ENCODE measurements around the gene FRMPD4.

FRMPD4 gene

DNA sequence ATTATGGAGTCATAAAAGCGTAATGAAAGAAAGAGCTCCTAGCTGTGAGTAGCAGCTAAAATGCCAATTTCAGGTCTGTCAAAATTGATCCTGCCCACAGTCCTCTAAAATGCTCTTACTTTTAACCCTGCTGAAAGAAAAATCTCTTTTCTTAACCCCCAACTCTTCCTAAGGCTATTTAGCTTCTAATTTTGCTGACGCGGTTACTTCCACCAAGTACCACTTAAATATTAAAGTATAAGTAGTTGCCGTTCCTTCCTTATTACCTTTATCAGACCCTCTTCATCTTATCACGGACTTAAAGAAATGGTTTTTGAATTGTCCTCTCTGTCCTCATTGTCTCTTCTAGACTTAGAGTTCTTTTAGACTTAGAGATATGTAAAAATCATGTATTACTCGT lies 272.2 kb downstream of the FRMPD4 start:
- Histone ChIP-seq H3K4me1 (ENCODE audit: insufficient read depth, low read length) (no peaks in the 10 kb centered on the region), H3K9me3 (ENCODE audit: low read length) (no peaks in the 10 kb centered on the region), H3K9ac (ENCODE audit: low read length) (no peak overlapping the region), H3K36me3 (ENCODE audit: insufficient read depth, low read length) (no peaks in the 10 kb centered on the region), H3K4me3 (ENCODE audit: low read depth in 1 of 2, low read length in 2 of 2) (no peak overlapping the region), H3K27ac (ENCODE audit: low read depth, low read length) (no peak overlapping the region), H3K27me3 (ENCODE audit: control insufficient read depth in 1 of 2, insufficient read depth in 2 of 2, low read length in 2 of 2) (no peaks in the 10 kb centered on the region)

DNA sequence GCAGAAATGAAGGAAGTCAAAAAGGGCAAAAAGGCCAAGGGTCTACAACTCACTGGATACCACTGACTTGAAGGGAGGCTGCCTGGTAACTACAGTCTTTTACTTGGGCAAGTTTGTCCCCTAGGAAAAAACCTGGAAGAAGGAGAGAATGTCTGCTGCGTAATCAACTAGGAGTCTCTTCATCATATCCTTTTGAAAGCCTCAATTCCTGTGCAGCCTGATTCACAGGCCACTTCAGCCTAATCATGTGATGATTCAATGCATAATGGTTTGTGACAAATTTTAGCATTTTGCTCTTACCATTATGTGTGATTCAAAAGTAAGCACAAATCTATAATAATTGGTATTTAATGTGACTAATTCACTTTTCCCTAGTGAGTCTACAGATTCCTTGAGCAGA lies 273.6 kb downstream of the FRMPD4 start:
- no peak overlapping the region for H3K4me3 ChIP-seq (ENCODE audit: low read depth in 1 of 2, low read length in 2 of 2)
- no peak overlapping the region for H3K27ac ChIP-seq (ENCODE audit: low read depth, low read length)
- H3K27me3 ChIP-seq (ENCODE audit: control insufficient read depth in 1 of 2, insufficient read depth in 2 of 2, low read length in 2 of 2) = no peaks in the 10 kb centered on the region
- H3K36me3 ChIP-seq (ENCODE audit: insufficient read depth, low read length) = no peaks in the 10 kb centered on the region
- H3K9me3 ChIP-seq (ENCODE audit: low read length) = no peaks in the 10 kb centered on the region
- no peaks in the 10 kb centered on the region for H3K4me1 ChIP-seq (ENCODE audit: insufficient read depth, low read length)
- no peak overlapping the region for H3K9ac ChIP-seq (ENCODE audit: low read length)

DNA sequence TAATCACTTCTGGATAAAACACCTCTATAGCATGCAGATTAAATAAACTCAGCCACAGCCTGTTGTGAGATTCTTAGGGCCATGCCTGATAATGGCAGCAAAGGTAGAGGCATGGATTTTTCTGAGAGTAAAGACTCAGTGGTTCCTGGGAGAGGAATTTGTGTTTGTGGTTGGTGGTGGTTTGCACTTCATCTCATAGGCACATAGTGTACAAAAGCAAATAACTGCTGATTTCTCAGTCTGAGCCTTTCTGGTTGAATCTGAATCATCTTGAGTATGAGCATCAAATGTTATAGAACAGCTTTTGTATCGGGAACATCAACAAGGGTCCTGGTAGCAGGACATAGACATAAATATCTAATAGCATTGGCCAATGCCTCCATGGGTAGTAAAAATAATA lies 274.3 kb downstream of the FRMPD4 start:
- H3K9ac ChIP-seq (ENCODE audit: low read length) = no peak overlapping the region
- no peak overlapping the region for H3K4me3 ChIP-seq (ENCODE audit: low read depth in 1 of 2, low read length in 2 of 2)
- no peaks in the 10 kb centered on the region for H3K9me3 ChIP-seq (ENCODE audit: low read length)
- no peak overlapping the region for H3K27ac ChIP-seq (ENCODE audit: low read depth, low read length)
- H3K4me1 ChIP-seq (ENCODE audit: insufficient read depth, low read length) = no peaks in the 10 kb centered on the region
- H3K27me3 ChIP-seq (ENCODE audit: control insufficient read depth in 1 of 2, insufficient read depth in 2 of 2, low read length in 2 of 2) = no peaks in the 10 kb centered on the region
- no peaks in the 10 kb centered on the region for H3K36me3 ChIP-seq (ENCODE audit: insufficient read depth, low read length)

DNA sequence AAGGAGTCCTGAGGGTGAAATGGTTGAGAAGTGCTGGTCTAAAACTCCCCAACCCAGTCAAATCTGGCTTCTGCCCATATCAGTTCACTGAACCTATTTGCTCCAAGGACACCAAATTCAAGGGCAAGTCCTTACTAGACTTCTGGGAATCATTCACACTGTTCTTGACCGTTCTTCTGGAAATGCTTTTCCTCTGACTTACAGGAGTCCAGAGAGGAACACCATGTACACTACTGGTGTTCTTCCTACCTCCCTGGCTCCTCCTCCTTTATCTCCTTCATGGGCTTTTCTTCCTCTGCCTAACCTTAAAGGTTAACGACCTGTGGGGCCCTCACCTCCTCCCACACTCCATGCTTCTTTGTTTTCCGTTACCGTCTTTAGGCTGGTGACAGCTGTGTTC lies 281.3 kb downstream of the FRMPD4 start:
- Histone ChIP-seq H3K4me3 (ENCODE audit: low read depth in 1 of 2, low read length in 2 of 2) (no peak overlapping the region), H3K4me1 (ENCODE audit: insufficient read depth, low read length) (no peaks in the 10 kb centered on the region), H3K27ac (ENCODE audit: low read depth, low read length) (no peak overlapping the region), H3K9ac (ENCODE audit: low read length) (no peak overlapping the region), H3K27me3 (ENCODE audit: control insufficient read depth in 1 of 2, insufficient read depth in 2 of 2, low read length in 2 of 2) (no peaks in the 10 kb centered on the region), H3K9me3 (ENCODE audit: low read length) (no peaks in the 10 kb centered on the region), H3K36me3 (ENCODE audit: insufficient read depth, low read length) (no peaks in the 10 kb centered on the region)

DNA sequence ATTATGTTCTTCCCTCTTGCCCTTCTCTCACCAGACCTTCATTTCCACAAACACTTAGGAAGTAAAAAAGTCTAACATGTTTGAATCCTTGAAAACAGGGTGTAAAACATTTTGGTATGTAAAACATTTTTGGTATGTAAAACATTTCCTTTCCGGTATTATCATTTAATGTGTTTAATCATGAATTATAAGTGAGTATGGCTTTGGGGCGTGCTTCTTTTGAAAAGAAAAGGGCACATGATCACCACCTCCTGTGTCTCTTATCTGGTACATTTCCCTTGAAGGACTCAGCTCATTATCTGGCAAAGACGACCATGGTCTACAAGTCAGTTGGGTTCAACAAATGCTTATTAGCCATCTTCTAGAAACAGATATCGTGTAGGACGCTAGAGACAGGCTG lies 283.6 kb downstream of the FRMPD4 start:
- no peak overlapping the region for H3K27ac ChIP-seq (ENCODE audit: low read depth, low read length)
- no peaks in the 10 kb centered on the region for H3K27me3 ChIP-seq (ENCODE audit: control insufficient read depth in 1 of 2, insufficient read depth in 2 of 2, low read length in 2 of 2)
- no peaks in the 10 kb centered on the region for H3K9me3 ChIP-seq (ENCODE audit: low read length)
- H3K36me3 ChIP-seq (ENCODE audit: insufficient read depth, low read length) = no peaks in the 10 kb centered on the region
- no peak overlapping the region for H3K9ac ChIP-seq (ENCODE audit: low read length)
- no peak overlapping the region for H3K4me3 ChIP-seq (ENCODE audit: low read depth in 1 of 2, low read length in 2 of 2)
- no peaks in the 10 kb centered on the region for H3K4me1 ChIP-seq (ENCODE audit: insufficient read depth, low read length)

DNA sequence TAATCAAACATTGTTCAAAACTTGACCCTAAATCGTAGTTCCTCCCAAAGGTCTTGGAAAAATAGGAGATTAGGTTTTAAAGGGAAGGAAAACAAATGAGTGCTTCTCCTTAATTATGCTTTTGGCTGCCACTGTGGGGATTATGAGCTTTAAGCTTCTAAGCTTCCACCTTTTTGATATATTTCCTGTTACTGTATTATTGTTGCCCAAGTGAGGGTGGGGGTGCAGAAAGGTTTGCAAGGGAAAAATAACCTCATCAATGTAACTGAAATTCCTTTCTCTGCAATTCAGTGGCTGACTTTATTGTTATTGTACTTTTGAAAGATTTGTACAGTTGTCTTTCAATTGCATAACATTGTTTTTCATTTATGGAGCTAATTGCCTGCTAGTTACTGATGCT lies 285.1 kb downstream of the FRMPD4 start:
- Histone ChIP-seq H3K36me3 (ENCODE audit: insufficient read depth, low read length) (no peaks in the 10 kb centered on the region), H3K4me1 (ENCODE audit: insufficient read depth, low read length) (no peaks in the 10 kb centered on the region), H3K4me3 (ENCODE audit: low read depth in 1 of 2, low read length in 2 of 2) (no peak overlapping the region), H3K27me3 (ENCODE audit: control insufficient read depth in 1 of 2, insufficient read depth in 2 of 2, low read length in 2 of 2) (no peaks in the 10 kb centered on the region), H3K9ac (ENCODE audit: low read length) (no peak overlapping the region), H3K27ac (ENCODE audit: low read depth, low read length) (no peak overlapping the region), H3K9me3 (ENCODE audit: low read length) (no peaks in the 10 kb centered on the region)

DNA sequence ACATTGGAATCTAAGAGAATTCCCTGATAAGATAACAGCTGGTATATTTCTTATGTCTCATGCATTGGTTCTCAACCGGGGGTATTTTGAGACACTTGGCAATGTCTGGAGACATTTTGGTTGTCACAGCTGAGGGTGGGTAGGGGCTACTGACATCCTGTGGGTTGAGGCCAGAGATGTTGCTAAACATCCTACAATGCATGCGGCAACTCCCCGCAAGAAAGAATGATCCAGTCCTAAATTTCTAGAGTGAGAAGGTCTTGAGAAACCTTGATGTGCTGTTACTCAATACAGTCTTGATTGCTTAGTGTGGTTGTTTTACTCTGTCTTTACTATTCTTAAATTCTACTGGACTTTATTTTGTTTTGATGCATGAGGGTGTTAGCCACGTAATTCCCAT lies 287.2 kb downstream of the FRMPD4 start:
- H3K36me3 ChIP-seq (ENCODE audit: insufficient read depth, low read length) = no peaks in the 10 kb centered on the region
- H3K27me3 ChIP-seq (ENCODE audit: control insufficient read depth in 1 of 2, insufficient read depth in 2 of 2, low read length in 2 of 2) = no peaks in the 10 kb centered on the region
- no peaks in the 10 kb centered on the region for H3K9me3 ChIP-seq (ENCODE audit: low read length)
- H3K4me1 ChIP-seq (ENCODE audit: insufficient read depth, low read length) = no peaks in the 10 kb centered on the region
- H3K9ac ChIP-seq (ENCODE audit: low read length) = no peak overlapping the region
- no peak overlapping the region for H3K27ac ChIP-seq (ENCODE audit: low read depth, low read length)
- no peak overlapping the region for H3K4me3 ChIP-seq (ENCODE audit: low read depth in 1 of 2, low read length in 2 of 2)

DNA sequence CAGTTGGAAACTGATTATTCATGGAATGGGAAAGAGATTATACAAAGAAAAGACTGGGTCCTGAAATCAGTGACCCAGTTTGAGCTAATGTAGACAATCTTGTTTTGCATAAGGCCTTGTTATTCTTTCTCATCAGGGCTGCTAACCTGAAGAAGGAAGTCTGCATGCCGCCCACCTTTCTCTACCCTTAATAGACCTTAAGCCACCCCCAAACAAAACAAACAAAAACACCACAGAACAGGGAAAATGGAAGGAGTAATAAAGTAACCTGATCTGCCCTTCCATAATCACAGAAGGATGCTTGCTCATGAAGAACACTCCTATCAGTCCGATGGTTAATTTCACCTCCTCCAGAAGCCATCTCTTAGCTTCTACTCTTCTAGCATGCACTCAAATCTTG lies 288.1 kb downstream of the FRMPD4 start:
- H3K4me1 ChIP-seq (ENCODE audit: insufficient read depth, low read length) = no peaks in the 10 kb centered on the region
- no peaks in the 10 kb centered on the region for H3K27me3 ChIP-seq (ENCODE audit: control insufficient read depth in 1 of 2, insufficient read depth in 2 of 2, low read length in 2 of 2)
- H3K9ac ChIP-seq (ENCODE audit: low read length) = no peak overlapping the region
- H3K4me3 ChIP-seq (ENCODE audit: low read depth in 1 of 2, low read length in 2 of 2) = no peak overlapping the region
- H3K36me3 ChIP-seq (ENCODE audit: insufficient read depth, low read length) = no peaks in the 10 kb centered on the region
- H3K27ac ChIP-seq (ENCODE audit: low read depth, low read length) = no peak overlapping the region
- H3K9me3 ChIP-seq (ENCODE audit: low read length) = no peaks in the 10 kb centered on the region

DNA sequence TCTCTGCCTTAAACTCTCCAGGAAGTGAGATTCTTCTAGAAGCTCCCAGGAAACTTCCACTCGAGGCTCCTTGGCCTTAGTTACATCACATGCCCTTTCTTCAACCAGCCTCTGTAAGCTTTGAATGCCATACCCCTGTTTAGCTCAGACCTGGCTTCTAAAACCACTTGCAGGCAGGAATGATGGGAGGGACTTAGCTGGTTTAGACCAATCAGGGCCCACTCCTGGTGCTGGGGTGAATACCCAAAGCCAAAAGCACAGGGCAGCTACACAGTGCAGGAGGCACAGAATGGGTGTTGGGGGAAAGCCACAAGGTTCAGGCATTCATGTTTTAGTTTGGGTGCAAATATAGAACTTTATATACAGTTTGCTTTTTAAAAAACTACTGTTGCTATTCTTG lies 296.2 kb downstream of the FRMPD4 start:
- Histone ChIP-seq H3K9me3 (ENCODE audit: low read length) (no peaks in the 10 kb centered on the region), H3K27me3 (ENCODE audit: control insufficient read depth in 1 of 2, insufficient read depth in 2 of 2, low read length in 2 of 2) (peaks cover 0 to 4% of the 10 kb centered on the region in 2 donors), H3K4me3 (ENCODE audit: low read depth in 1 of 2, low read length in 2 of 2) (no peak overlapping the region), H3K27ac (ENCODE audit: low read depth, low read length) (no peak overlapping the region), H3K36me3 (ENCODE audit: insufficient read depth, low read length) (no peaks in the 10 kb centered on the region), H3K4me1 (ENCODE audit: insufficient read depth, low read length) (peaks cover 11% of the 10 kb centered on the region), H3K9ac (ENCODE audit: low read length) (no peak overlapping the region)

DNA sequence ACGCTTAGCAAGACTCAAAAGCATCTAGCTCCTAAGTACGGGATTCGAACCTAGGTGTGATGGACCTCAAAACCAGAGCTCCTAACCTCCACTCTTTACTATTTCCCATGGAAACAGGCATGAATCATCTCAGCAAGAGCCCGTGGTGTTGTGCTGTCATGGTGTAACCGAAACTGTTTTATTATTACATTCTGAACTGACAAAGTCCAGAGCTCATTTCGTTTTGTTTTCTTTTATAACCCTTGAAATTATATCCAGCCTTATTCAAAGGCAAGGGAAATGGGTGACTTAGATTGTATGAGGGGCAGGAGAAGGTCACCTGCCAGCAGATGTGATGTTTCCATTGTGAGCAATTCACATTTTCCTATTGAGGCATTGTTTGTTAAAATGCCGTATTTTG lies 301.1 kb downstream of the FRMPD4 start:
- peaks cover 9% of the 10 kb centered on the region for H3K4me1 ChIP-seq (ENCODE audit: insufficient read depth, low read length)
- no peaks in the 10 kb centered on the region for H3K9me3 ChIP-seq (ENCODE audit: low read length)
- no peaks in the 10 kb centered on the region for H3K36me3 ChIP-seq (ENCODE audit: insufficient read depth, low read length)
- peaks cover 0 to 6% of the 10 kb centered on the region in 2 donors for H3K27me3 ChIP-seq (ENCODE audit: control insufficient read depth in 1 of 2, insufficient read depth in 2 of 2, low read length in 2 of 2)
- no peak overlapping the region for H3K9ac ChIP-seq (ENCODE audit: low read length)
- H3K27ac ChIP-seq (ENCODE audit: low read depth, low read length) = no peak overlapping the region
- H3K4me3 ChIP-seq (ENCODE audit: low read depth in 1 of 2, low read length in 2 of 2) = no peak overlapping the region

DNA sequence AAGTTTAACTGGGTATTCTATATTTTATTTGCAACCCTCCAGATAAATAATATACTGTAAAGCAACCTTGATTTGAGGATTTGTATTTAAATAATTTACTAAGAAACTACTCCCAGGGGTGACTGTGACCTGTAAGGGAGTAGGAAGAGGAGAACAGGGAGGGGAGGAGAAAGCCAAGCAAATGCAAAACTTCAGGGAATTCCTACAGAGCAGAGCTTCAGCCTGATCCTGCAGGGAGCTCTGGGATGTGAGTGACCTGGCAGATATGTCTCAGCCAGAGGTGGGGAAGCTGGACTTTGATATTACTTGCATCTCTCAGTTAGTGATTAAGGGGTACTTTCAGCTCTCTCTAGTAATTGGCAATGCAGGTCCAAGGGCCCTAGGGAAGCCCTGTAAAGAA lies 302.0 kb downstream of the FRMPD4 start:
- Histone ChIP-seq H3K9ac (ENCODE audit: low read length) (no peak overlapping the region), H3K27me3 (ENCODE audit: control insufficient read depth in 1 of 2, insufficient read depth in 2 of 2, low read length in 2 of 2) (peaks cover 0 to 6% of the 10 kb centered on the region in 2 donors), H3K9me3 (ENCODE audit: low read length) (no peaks in the 10 kb centered on the region), H3K4me3 (ENCODE audit: low read depth in 1 of 2, low read length in 2 of 2) (no peak overlapping the region), H3K27ac (ENCODE audit: low read depth, low read length) (no peak overlapping the region), H3K4me1 (ENCODE audit: insufficient read depth, low read length) (peaks cover 9% of the 10 kb centered on the region), H3K36me3 (ENCODE audit: insufficient read depth, low read length) (no peaks in the 10 kb centered on the region)

DNA sequence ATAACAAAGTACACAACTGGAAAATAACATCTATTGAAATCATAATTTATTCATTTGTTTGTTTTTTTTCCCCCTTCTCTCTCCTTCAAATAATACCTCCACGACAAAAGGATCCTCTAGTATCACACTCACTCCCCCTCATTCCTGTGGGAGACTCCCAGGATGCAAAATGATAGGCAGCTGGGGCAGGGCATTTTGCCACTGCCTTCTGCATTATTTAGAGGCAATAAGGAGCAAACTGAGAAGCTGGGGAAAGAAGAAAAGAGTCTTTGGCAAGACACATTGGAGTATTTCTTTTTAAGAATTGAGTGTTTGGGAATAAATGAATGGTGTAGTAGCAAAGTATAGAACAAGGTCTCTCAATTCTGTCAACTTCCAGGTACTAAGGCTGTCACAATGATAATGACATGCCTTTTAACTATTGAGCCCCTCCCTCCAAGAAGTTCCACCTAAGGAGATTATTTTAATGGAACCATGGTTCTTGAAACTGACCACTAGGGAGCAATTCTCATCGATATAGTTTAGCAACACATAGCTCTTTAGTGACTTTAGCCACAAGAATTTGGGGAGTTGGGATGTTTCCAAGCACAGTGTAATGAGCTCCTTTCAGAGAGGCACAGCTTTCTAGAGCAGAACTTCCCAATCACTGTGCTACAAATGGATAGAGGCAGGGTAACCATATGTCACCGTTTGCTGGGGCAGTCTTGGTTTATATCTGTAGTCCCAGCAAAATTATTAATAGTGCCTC lies 303.3 kb downstream of the FRMPD4 start:
- Histone ChIP-seq H3K36me3 (ENCODE audit: insufficient read depth, low read length) (no peaks in the 10 kb centered on the region), H3K9ac (ENCODE audit: low read length) (no peak overlapping the region), H3K27me3 (ENCODE audit: control insufficient read depth in 1 of 2, insufficient read depth in 2 of 2, low read length in 2 of 2) (peaks cover 0 to 6% of the 10 kb centered on the region in 2 donors), H3K4me1 (ENCODE audit: insufficient read depth, low read length) (peaks cover 9% of the 10 kb centered on the region), H3K27ac (ENCODE audit: low read depth, low read length) (no peak overlapping the region), H3K9me3 (ENCODE audit: low read length) (no peaks in the 10 kb centered on the region), H3K4me3 (ENCODE audit: low read depth in 1 of 2, low read length in 2 of 2) (no peak overlapping the region)

All from muscle layer of colon (tissue), 2 donors.